WTC11 (cell line): ENCODE measurements around the gene CCL8. TPM values are rescaled to one million over a fixed set of nuclear protein-coding genes. Genes with fewer than 3 reads are reported as not detected.

Experiments used
- ATAC-seq: fragments of 200-7000 bp; cut with Tn5 transposase; 2 replicates; pipeline ENCODE4 v1.10.0; 2021; ENCODE audit warnings: mild to moderate bottlenecking, moderate library complexity
- CTCF ChIA-PET: fragments of 300-600 bp; sonication (Branson Sonifier 250); formaldehyde crosslinking; loops from one replicate; lab custom pipeline; 2021; ENCODE audit warnings: antibody characterized with exemption; lab: Charles Lee
- POLR2A ChIA-PET: fragments of 350-600 bp; sonication (Branson Sonifier 250); formaldehyde crosslinking; loops from one replicate; lab custom pipeline; 2021; ENCODE audit warnings: antibody characterized with exemption; lab: Charles Lee
- DNase-seq: peaks from one replicate; pipeline ENCODE4 v3.0.0; 2021; ENCODE audit warnings: low spot score
- H3K27ac Mint-ChIP-seq: 2 replicates; pipeline ENCODE4 v1.8.0; 2021; ENCODE audit warnings: mixed read lengths
- H3K27me3 Mint-ChIP-seq: 2 replicates; pipeline ENCODE4 v1.8.0; 2021; ENCODE audit warnings: low read depth, mild to moderate bottlenecking, moderate library complexity, mixed read lengths
- H3K36me3 Mint-ChIP-seq: 2 replicates; pipeline ENCODE4 v1.8.0; 2021; ENCODE audit warnings: mixed read lengths
- H3K4me1 Mint-ChIP-seq: 2 replicates; pipeline ENCODE4 v1.8.0; 2022; ENCODE audit warnings: mixed read lengths
- H3K4me3 Mint-ChIP-seq: 2 replicates; pipeline ENCODE4 v1.8.0; 2021; ENCODE audit warnings: mild to moderate bottlenecking, moderate library complexity, mixed read lengths
- H3K9me3 Mint-ChIP-seq: 2 replicates; pipeline ENCODE4 v1.8.0; 2021; ENCODE audit warnings: mixed read lengths
- AFF4 ChIP-seq: sonication (generic); formaldehyde crosslinking; IDR thresholded peaks from 2 replicates; pipeline ENCODE4 v1.8.1; 2023; ENCODE audit warnings: mild to moderate bottlenecking, missing genetic modification reagents, borderline replicate concordance
- AR ChIP-seq: fragments of 250-450 bp; sonication (Bioruptor Pico); IDR thresholded peaks from 2 replicates; pipeline ENCODE4 v1.9.0; 2021; ENCODE audit warnings: mild to moderate bottlenecking
- CREM ChIP-seq: sonication (generic); formaldehyde crosslinking; IDR thresholded peaks from 2 replicates; pipeline ENCODE4 v1.8.1; 2022; ENCODE audit warnings: mild to moderate bottlenecking, missing genetic modification reagents, moderate library complexity
- CTCF ChIP-seq: fragments of 200-600 bp; IDR thresholded peaks from 2 replicates; pipeline ENCODE4 v1.8.0; 2022; ENCODE audit warnings: antibody characterized with exemption
- E2F1 ChIP-seq: sonication (generic); formaldehyde crosslinking; IDR thresholded peaks from 2 replicates; pipeline ENCODE4 v1.8.0; 2022; ENCODE audit warnings: mild to moderate bottlenecking, missing genetic modification reagents
- ELF4 ChIP-seq: sonication (generic); formaldehyde crosslinking; IDR thresholded peaks from 2 replicates; pipeline ENCODE4 v1.8.1; 2022; ENCODE audit warnings: low read depth, mild to moderate bottlenecking, moderate library complexity, missing genetic modification reagents
- EMX1 ChIP-seq: fragments of 250-450 bp; sonication (Bioruptor Pico); IDR thresholded peaks from 2 replicates; pipeline ENCODE4 v1.8.0; 2021; ENCODE audit warnings: mild to moderate bottlenecking
- ERG ChIP-seq: fragments of 250-450 bp; sonication (Bioruptor Pico); IDR thresholded peaks from 2 replicates; pipeline ENCODE4 v1.8.0; 2021; ENCODE audit warnings: mild to moderate bottlenecking
- FOXK1 ChIP-seq: sonication (generic); formaldehyde crosslinking; IDR thresholded peaks from 2 replicates; pipeline ENCODE4 v1.8.0; 2022; ENCODE audit warnings: mild to moderate bottlenecking, moderate library complexity, missing genetic modification reagents
- FOXP1 ChIP-seq: sonication (generic); formaldehyde crosslinking; IDR thresholded peaks from 2 replicates; pipeline ENCODE4 v1.8.0; 2022; ENCODE audit warnings: missing genetic modification reagents, mild to moderate bottlenecking, moderate library complexity, borderline replicate concordance
- IRF2 ChIP-seq: sonication (generic); formaldehyde crosslinking; IDR thresholded peaks from 2 replicates; pipeline ENCODE4 v1.8.0; 2022; ENCODE audit warnings: low read depth, missing genetic modification reagents, borderline replicate concordance
- JUN ChIP-seq: sonication (generic); formaldehyde crosslinking; IDR thresholded peaks from 2 replicates; pipeline ENCODE4 v1.8.0; 2023; ENCODE audit warnings: mild to moderate bottlenecking, missing genetic modification reagents
- MYBL2 ChIP-seq: sonication (generic); formaldehyde crosslinking; IDR thresholded peaks from 2 replicates; pipeline ENCODE4 v1.8.1; 2023; ENCODE audit warnings: mild to moderate bottlenecking, moderate library complexity, missing genetic modification reagents
- STAT6 ChIP-seq: sonication (generic); formaldehyde crosslinking; conservative IDR thresholded peaks from 2 replicates; pipeline ENCODE4 v1.8.1; 2023; ENCODE audit warnings: mild to moderate bottlenecking, low read depth, missing genetic modification reagents, moderate library complexity
- TP53 ChIP-seq: sonication (generic); formaldehyde crosslinking; IDR thresholded peaks from 2 replicates; pipeline ENCODE4 v1.8.1; 2023; ENCODE audit warnings: mild to moderate bottlenecking, missing genetic modification reagents
- ZMAT4 ChIP-seq: fragments of 250-450 bp; sonication (Bioruptor Pico); IDR thresholded peaks from 2 replicates; pipeline ENCODE4 v1.9.0; 2021; ENCODE audit warnings: mild to moderate bottlenecking
- ZNF232 ChIP-seq: sonication (generic); formaldehyde crosslinking; IDR thresholded peaks from 2 replicates; pipeline ENCODE4 v1.8.0; 2022; ENCODE audit warnings: mild to moderate bottlenecking, missing genetic modification reagents
- ZNF281 ChIP-seq: sonication (generic); formaldehyde crosslinking; IDR thresholded peaks from 2 replicates; pipeline ENCODE4 v1.8.0; 2023; ENCODE audit warnings: mild to moderate bottlenecking, missing genetic modification reagents
- total RNA-seq: library from RNA; stranded (reverse); gene quantifications from 3 replicates; pipeline ENCODE4 v1.2.3, GENCODE V29; 2021

CCL8 gene
- total RNA-seq, 1 experiment from 2014 or later: not detected

GRCh38 chr17:34299027-34299426, 20.2 kb upstream of the CCL8 start:
- CTCF ChIA-PET: interaction anchor here (1.0 to 1.9 kb wide), 2 partner anchors 7 to 62 kb away, joined by 5 to 9 read pairs; no protein-coding TSS in a partner anchor
- no peaks in the 10 kb centered on the region for H3K36me3 Mint-ChIP-seq
- H3K9me3 Mint-ChIP-seq: no peaks in the 10 kb centered on the region
- DNase-seq (no peak), ATAC-seq (no peak)
- H3K4me1 Mint-ChIP-seq: peaks cover 13% of the 10 kb centered on the region
- POLR2A ChIA-PET: no interaction called here
- TF ChIP-seq ERG (CRISPR knock-in tag) (no peak), IRF2 (no peak), AFF4 (CRISPR knock-in tag) (no peak), FOXK1 (no peak), JUN (CRISPR knock-in tag) (no peak), ZNF281 (CRISPR knock-in tag) (no peak), ZMAT4 (CRISPR knock-in tag) (no peak), FOXP1 (no peak), TP53 (no peak), CREM (no peak)
- H3K4me3 Mint-ChIP-seq: no peak overlapping the region; the same call in none of the 2 replicates
- H3K27ac Mint-ChIP-seq: no peak overlapping the region
- peaks cover 15% of the 10 kb centered on the region for H3K27me3 Mint-ChIP-seq

- Mint-ChIP-seq H3K9me3 (no peaks in the 10 kb centered on the region), H3K36me3 (no peaks in the 10 kb centered on the region), H3K4me1 (peaks cover 13% of the 10 kb centered on the region), H3K4me3 (no peak overlapping the region), H3K27me3 (peaks cover 15% of the 10 kb centered on the region), H3K27ac (no peak overlapping the region)
- CTCF ChIA-PET: interaction anchor here (2.2 to 12.7 kb wide), 2 partner anchors 61 to 100 kb away, joined by 8 to 166 read pairs; partner anchors contain the start of gene CCL1
- no peak for DNase-seq
- no peak for ATAC-seq
- POLR2A ChIA-PET: no interaction called here
- no peak for TF ChIP-seq E2F1
- TF ChIP-seq STAT6 (CRISPR knock-in tag): no peak
- no peak for TF ChIP-seq EMX1
- TF ChIP-seq ELF4 (CRISPR knock-in tag): no peak
- no peak for TF ChIP-seq JUN (CRISPR knock-in tag)
- TF ChIP-seq ZNF232: no peak
- TF ChIP-seq CTCF: no peak
- TF ChIP-seq MYBL2 (CRISPR knock-in tag): no peak
- TF ChIP-seq AR (CRISPR knock-in tag): no peak
Observed at GRCh38 chr17:34299956-34300577, 19.2 kb upstream of the CCL8 start.
